Stimulated activated CD4-positive, alpha-beta T cell treated with anti-CD3 and anti-CD28 coated beads, TNF-alpha, amount 100 ng/mL, for 24 hours (primary cell): ENCODE data around the gene TRPC4AP.

ENCODE experiments used
- DNase-seq, 3 experiments: peaks; one replicate each; pipeline ENCODE4 v3.0.0-alpha.2; 2020; ENCODE audit warnings: low read depth in 3 of 3

Gene TRPC4AP

GRCh38 chr20:34987288-34988190 lies 105.1 kb downstream of the TRPC4AP start:
- no peak for DNase-seq

DNA sequence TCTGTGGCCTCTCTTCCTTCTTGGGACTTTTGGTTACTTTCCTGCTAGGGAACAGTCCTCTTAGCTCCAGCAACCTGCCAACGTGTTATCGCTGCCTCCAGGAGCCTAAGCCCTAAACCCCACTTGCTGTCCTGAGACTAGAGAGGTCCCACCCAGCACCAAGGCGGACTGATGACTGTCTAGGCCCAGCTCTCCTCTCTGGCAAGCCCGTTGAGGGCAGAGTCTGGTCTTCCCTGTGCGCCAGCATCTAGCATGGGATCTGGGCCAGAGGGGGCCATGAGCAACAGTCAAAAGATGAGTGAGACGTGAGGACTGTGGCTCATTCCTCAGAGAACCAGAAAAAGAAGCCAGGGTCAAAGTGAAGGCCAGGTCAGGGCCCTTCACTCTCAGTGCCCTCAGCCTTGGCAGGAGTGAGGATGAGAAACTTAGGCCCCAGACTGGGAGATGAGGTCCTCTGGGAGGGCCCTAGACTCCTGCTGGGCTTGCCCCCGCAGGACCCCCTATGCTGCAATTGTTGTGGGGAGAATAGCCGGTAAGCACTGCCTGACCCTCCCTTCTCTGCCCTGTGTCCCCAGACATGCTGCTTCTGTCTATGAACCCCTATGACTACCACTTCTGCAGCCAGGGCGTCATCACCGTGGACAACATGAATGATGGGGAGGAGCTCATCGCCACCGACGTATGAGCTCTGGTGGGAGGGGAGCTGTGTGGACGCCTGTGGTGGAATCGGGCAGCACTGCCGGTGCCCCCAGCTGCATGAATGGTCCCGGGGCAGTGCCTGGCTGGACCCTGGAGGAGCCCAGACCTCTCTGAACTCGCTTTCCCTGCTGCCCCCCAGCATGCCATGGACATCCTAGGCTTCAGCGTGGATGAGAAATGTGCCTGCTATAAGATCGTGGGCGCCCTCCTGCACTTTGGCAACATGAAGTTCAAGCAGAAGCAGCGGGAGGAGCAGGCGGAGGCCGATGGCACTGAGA lies 106.0 kb downstream of the TRPC4AP start:
- DNase-seq: no peak

DNA sequence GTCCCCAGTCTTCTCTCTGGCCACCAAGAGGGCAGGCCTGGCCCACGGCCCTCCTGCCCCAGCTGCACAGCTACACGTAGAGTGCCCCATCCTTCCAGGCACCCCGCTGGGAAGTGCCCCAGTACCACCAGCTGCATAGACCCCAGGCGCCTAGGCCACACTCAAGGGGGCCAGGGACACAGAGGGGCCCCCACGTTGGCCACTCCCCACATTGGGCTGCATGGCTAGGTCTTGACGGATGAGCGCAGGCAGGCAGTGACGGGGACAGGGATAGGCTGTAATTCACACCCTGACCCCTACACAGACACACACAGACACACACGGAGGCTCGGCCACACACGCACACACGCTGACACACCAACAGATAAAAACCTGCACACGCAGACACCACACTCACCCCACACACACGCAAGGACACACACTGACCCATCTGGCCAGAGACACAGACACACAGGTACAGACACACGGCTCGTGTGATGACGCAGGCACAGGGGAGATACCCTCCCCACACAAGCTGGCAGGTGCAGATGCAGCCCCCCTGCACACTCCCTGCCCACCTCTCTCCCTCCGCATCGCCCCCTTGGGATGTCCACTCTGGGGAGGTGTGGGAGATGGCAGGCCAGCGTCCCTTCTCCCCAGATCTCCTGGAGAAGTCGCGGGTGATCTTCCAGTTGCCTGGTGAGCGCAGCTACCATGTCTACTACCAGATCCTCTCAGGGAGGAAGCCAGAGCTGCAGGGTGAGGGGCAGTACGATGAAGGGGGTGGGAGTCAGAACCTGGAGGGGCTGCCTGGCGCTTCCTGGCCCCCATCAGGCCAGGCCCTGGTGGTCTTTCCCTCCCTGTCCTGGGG lies 106.9 kb downstream of the TRPC4AP start:
- DNase-seq: no peak

GRCh38 chr20:34984756-34985261 lies 107.8 kb downstream of the TRPC4AP start:
- no peak for DNase-seq

DNA sequence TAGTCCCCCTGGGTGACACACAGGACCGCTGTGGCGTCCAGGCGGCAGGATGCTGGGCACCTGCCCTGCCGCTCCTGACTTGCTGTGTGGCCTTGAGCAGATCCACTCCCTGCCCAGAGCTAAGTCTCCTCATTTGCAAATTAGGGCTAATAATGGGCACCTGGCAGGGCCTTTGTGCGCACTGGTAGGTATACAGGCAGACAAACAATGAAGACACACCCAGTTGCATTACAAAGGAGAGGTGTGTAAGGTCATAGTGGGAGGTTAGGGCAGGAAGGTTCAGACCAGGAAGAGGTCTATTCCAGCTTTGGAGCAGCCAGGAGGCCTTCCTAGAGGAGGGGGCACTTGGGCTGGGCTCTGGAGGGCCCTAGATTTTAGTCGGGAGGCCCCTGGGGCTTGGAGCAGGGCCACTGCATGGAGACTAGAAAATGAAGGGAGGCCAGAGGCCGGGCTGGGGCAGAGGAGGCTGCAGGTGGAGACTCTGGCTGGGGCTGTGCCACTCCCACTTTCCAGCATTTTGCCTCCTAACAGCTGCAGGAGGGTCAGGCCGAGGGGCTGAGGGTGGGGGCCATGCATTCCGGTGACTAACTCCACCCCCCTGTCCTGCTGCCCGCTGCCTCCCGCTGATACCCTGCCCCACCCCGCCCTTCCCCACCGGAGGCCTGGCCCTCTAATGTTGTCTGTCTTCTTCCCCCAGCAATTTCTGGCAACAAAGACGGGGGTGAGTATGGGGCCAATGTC lies 108.4 kb downstream of the TRPC4AP start:
- DNase-seq: no peak

DNA sequence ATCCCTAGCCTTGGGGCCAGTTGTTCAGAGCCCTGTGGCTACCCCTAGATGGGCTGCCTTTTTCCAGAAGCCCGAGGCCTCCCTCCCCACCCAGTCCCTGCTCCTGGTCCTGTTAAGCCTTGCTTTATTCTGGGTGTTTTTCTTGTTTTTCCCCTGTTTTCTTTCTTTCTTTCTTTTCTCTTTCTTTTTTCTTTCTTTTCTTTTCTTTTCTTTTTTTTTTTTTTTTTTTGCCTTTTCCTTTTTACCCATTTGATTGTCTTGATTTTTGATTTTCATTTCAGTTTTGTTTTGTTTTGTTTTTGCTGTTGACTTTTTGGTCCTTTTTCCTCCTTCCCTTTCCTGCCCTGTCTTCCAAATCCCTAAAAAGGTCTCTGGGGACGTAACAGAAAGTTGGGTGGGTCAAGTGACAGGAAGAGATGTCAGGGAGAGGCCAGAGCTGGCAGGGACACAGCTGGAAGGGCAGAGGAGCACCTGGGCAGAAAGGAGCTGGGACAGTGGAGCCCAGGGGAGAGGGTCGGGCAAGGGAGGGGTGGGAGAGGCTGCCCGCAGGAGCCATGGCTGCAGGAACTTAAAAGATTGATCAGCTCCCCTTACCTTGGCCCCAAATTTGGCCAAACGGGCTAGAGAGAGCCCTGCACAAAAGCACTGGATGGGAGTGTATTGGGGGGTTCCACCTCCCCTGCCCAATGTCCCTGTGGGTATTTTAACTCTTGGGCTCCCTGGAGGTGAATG lies 109.4 kb downstream of the TRPC4AP start:
- DNase-seq: no peak

DNA sequence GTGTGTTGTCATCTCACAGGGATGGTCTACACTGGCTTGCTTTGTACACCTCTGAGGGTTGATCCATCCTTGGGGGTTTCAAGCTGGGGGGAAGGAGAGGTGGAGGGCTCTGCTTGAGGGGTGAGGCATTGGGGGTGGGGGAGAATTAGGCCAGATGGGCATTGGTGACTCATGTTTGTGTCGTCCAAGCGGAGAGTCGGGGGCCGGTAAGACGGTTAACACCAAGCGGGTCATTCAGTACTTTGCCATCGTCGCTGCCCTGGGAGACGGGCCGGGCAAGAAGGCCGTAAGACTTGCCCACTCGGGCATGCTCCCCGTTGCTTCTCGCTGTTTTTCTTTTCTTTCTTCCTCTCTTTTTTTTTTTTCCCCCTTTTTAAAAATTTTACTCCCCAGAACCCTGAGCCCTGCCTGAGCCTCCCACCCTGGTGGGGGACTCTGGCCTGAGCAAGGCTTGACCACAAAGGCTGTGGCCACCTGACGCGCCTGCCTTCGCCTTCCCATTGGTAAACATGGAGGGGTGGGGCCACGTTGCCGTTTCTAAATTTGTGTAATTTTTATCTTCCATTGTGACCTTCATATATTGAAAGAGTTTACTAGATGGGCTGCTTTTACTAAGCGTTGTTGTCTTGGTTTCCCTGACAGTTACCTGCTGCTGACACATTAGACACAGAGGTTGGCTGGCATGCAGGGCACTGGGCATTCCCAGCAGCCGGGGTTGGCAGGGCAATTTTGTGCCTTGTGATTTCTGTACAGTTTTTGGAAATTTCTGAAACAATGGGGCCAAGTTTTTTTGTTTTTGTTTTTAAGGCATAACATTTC lies 110.1 kb downstream of the TRPC4AP start:
- DNase-seq: no peak

GRCh38 chr20:34980543-34981233 lies 111.9 kb downstream of the TRPC4AP start:
- DNase-seq: no peak

DNA sequence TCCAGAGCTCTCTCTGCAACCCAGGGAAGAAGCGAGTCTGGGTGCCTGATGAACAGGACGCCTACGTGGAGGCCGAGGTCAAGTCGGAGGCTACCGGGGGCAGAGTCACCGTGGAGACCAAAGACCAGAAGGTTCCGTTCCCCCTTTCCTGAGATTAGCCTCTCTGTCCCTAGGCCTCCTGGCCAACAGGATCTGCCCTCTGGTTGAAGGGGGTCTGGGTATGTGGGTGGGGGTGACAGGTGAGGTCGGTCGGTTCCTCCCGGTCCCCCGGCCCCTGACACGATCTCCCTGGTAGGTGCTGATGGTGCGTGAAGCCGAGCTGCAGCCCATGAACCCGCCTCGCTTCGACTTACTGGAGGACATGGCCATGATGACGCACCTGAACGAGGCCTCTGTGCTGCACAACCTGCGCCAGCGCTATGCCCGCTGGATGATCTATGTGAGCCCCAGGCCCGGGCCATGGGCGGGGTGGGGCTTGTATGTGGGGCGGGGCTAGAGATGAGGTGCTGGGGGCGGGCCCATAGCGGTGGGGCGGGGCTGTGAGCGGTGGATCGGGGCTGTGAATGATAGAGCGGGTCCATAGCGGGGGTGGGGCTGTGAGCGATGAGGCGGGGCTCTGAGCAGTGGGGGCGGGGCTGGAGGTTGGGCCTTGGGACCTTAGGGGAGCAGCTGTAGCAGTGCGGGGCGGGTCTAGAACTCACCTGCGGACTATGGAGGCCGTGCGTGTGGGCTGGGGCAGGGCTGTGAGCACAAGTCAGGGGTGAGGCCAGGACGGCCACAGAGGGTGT lies 113.0 kb downstream of the TRPC4AP start:
- peak in 1 of 3 experiments; percentile 24 for DNase-seq

GRCh38 chr20:34978092-34978744 lies 114.4 kb downstream of the TRPC4AP start:
- DNase-seq: no peak

- no peak for DNase-seq
These were observed 115.1 kb downstream of the TRPC4AP start for GRCh38 chr20:34977365-34978091.

DNA sequence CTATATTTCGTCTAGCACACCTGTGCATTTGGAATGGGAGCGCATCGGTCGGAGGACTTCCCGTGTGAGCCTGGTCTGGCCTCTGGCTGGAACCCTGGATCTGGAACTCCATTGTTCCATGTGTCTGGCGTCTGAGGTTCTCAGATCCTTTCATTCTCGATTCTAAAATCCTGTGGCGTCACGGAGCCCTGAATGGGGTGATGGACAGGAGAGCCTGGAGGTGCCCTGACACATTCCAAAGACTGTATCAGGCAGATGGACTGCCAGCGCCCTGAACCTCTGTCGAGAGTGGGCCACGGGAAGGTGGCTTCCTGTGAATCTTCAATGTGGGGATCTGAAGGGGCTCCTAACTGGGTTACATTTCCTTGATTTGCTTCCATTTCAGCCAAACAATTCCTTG lies 116.3 kb downstream of the TRPC4AP start:
- DNase-seq: no peak

- DNase-seq: no peak
These were observed 118.4 kb downstream of the TRPC4AP start for GRCh38 chr20:34974246-34974645.

DNA sequence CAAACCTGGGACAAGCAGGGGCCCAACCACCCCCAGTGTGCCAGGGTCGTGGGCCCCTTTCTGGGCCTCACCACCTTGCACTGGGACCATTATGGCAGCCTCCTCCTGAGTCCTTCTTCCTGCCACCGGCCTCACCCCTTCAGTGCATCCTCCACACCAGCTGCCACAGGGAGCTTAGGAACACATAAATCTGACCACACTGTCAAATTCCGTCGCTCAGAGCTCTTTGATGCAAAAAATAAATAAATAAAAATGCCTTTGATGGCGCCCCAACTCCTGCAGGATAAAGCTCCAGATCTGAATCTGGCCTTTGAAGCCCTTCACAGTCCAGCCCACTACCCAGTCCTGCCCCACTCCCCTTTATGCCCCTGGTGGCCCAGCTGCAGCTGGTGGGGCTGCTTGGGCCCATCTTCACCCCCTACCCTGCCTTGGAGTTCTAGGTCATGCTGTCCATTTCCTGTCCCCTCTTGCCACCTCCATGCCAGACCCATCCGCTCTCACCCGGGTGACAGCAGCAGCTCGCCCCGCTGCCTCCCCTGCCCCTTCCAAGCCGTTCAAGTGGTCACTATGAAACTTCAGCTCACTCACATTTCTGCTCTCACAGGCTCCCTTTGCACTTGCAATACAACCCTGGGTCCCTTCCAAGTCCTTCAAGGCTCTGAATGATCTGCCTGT lies 120.9 kb downstream of the TRPC4AP start:
- DNase-seq: no peak

DNA sequence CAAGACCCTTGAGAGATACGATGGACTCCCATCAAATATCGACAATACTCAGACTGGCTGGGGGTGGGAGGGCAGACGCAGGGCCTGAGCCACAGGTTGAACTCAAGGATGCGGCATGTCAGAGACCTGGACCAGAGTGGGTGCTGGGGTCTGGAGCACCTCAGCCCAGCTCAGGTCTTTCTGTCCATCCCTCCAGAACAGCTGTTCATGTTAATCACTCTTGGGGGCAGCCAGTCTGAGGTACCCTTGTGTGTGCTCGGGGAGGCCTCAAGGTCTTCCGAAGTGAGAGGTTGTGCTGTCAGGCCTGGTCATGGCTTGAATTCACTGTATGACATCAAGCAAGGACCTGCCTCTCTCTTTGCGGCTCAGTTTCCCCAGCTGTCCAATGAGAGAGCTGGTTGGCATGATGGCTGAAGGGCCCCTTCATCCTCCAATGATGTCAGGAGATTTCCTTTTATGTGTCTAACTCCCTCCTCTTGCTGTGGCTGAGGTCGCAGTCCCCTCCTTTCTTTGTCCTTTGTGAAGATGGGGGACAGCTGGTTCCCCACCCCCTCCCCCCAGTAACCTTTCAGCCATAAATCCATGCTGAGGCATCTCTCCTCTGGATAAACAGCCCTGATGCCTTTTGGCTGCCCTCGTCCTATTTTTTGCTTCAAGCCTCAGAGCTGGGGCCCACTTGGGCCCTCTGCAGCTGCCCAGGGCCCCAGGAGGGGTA lies 121.6 kb downstream of the TRPC4AP start:
- DNase-seq: no peak
